ENCODE data around the gene MYZAP. TPM values are rescaled to one million over a fixed set of nuclear protein-coding genes. Genes with fewer than 3 reads are reported as not detected.

MYZAP gene
- total RNA-seq, 2 donors from 2014 or later = 0.22 to 0.33 TPM

- no peaks in the 10 kb centered on the region for H3K9me3 Mint-ChIP-seq
- Histone ChIP-seq H3K9me3 (ENCODE audit: control insufficient read depth, low read length) (no peaks in the 10 kb centered on the region), H3K4me1 (ENCODE audit: control insufficient read depth, insufficient read depth, low read length) (no peaks in the 10 kb centered on the region), H3K9ac (ENCODE audit: extremely low read depth, low read length, poor library complexity, severe bottlenecking) (no peak overlapping the region), H3K27me3 (ENCODE audit: control insufficient read depth, insufficient read depth, low read length, poor library complexity, severe bottlenecking) (peaks cover 19% of the 10 kb centered on the region), H3K4me3 (ENCODE audit: low read length) (no peak overlapping the region), H3K27ac (ENCODE audit: low read depth, low read length) (no peak overlapping the region), H3K36me3 (ENCODE audit: control insufficient read depth, insufficient read depth, low read length) (no peaks in the 10 kb centered on the region)
- H3K36me3 Mint-ChIP-seq (ENCODE audit: low read depth) = no peaks in the 10 kb centered on the region
- H3K27ac Mint-ChIP-seq = no peak overlapping the region
- peaks cover 4% of the 10 kb centered on the region for H3K4me1 Mint-ChIP-seq
- H3K27me3 Mint-ChIP-seq (ENCODE audit: insufficient read depth) = peaks cover 11% of the 10 kb centered on the region
- DNase-seq = no peak
- WGBS, 2 experiments (ENCODE audit: insufficient coverage in 1 of 2, insufficient read length in 1 of 2) = 94 to 95% methylated on average over 5 of the region's 5 CpGs
- H3K4me3 Mint-ChIP-seq = no peak overlapping the region
- no peak for TF ChIP-seq CTCF (conservative IDR thresholded peaks at IDR 0.05)
These were observed 84.9 kb downstream of the MYZAP start for GRCh38 chr15:57676585-57676984.

GRCh38 chr15:57677204-57677603, 85.5 kb downstream of the MYZAP start:
- Histone ChIP-seq H3K4me3 (ENCODE audit: low read length) (no peak overlapping the region), H3K4me1 (ENCODE audit: control insufficient read depth, insufficient read depth, low read length) (no peaks in the 10 kb centered on the region), H3K27ac (ENCODE audit: low read depth, low read length) (no peak overlapping the region), H3K9ac (ENCODE audit: extremely low read depth, low read length, poor library complexity, severe bottlenecking) (no peak overlapping the region), H3K9me3 (ENCODE audit: control insufficient read depth, low read length) (no peaks in the 10 kb centered on the region), H3K27me3 (ENCODE audit: control insufficient read depth, insufficient read depth, low read length, poor library complexity, severe bottlenecking) (peaks cover 12% of the 10 kb centered on the region), H3K36me3 (ENCODE audit: control insufficient read depth, insufficient read depth, low read length) (no peaks in the 10 kb centered on the region)
- Mint-ChIP-seq H3K27ac (no peak overlapping the region), H3K4me1 (peaks cover 4% of the 10 kb centered on the region), H3K4me3 (no peak overlapping the region), H3K9me3 (no peaks in the 10 kb centered on the region), H3K36me3 (ENCODE audit: low read depth) (no peaks in the 10 kb centered on the region), H3K27me3 (ENCODE audit: insufficient read depth) (peaks cover 7% of the 10 kb centered on the region)
- DNase-seq = no peak
- no peak for TF ChIP-seq CTCF (conservative IDR thresholded peaks at IDR 0.05)
- 75 to 99% methylated on average over 1 to 3 of the region's 3 CpGs for WGBS, 2 experiments (ENCODE audit: insufficient coverage in 1 of 2, insufficient read length in 1 of 2)

GRCh38 chr15:57680021-57680420, 88.3 kb downstream of the MYZAP start:
- H3K36me3 Mint-ChIP-seq (ENCODE audit: low read depth) = no peaks in the 10 kb centered on the region
- Histone ChIP-seq H3K9ac (ENCODE audit: extremely low read depth, low read length, poor library complexity, severe bottlenecking) (no peak overlapping the region), H3K9me3 (ENCODE audit: control insufficient read depth, low read length) (no peaks in the 10 kb centered on the region), H3K27ac (ENCODE audit: low read depth, low read length) (no peak overlapping the region), H3K36me3 (ENCODE audit: control insufficient read depth, insufficient read depth, low read length) (no peaks in the 10 kb centered on the region), H3K27me3 (ENCODE audit: control insufficient read depth, insufficient read depth, low read length, poor library complexity, severe bottlenecking) (no peaks in the 10 kb centered on the region), H3K4me3 (ENCODE audit: low read length) (no peak overlapping the region), H3K4me1 (ENCODE audit: control insufficient read depth, insufficient read depth, low read length) (no peaks in the 10 kb centered on the region)
- H3K9me3 Mint-ChIP-seq = no peaks in the 10 kb centered on the region
- TF ChIP-seq CTCF (conservative IDR thresholded peaks at IDR 0.05) = no peak
- H3K4me1 Mint-ChIP-seq = no peaks in the 10 kb centered on the region
- H3K27me3 Mint-ChIP-seq (ENCODE audit: insufficient read depth) = peaks cover 3% of the 10 kb centered on the region
- no peak overlapping the region for H3K4me3 Mint-ChIP-seq
- no peak overlapping the region for H3K27ac Mint-ChIP-seq
- no peak for DNase-seq
- WGBS, 2 experiments (ENCODE audit: insufficient coverage in 1 of 2, insufficient read length in 1 of 2) = 88 to 100% methylated on average over 1 of the region's 1 CpG

Measured in endodermal cell (in vitro differentiated cells).